Fibroblast of mammary gland (primary cell): ENCODE results near the gene TSPAN9.

Experiments used
- DNase-seq: peaks from one replicate; pipeline ENCODE4 v3.0.0-alpha.2; 2010; ENCODE audit warnings: low read depth
- H3K4me3 ChIP-seq: 2 replicates; pipeline ENCODE4 v1.5.1; 2011; ENCODE audit warnings: low read depth, mild to moderate bottlenecking, low read length, moderate library complexity; ENCODE audit not compliant: control insufficient read depth
- TF ChIP-seq, protein P1 (sequence below): conservative IDR thresholded peaks from 2 replicates; pipeline ENCODE4 v1.5.1; 2011; ENCODE audit warnings: low read depth, low read length, inconsistent platforms; ENCODE audit not compliant: control insufficient read depth, insufficient read depth

The TSPAN9 gene

DNA sequence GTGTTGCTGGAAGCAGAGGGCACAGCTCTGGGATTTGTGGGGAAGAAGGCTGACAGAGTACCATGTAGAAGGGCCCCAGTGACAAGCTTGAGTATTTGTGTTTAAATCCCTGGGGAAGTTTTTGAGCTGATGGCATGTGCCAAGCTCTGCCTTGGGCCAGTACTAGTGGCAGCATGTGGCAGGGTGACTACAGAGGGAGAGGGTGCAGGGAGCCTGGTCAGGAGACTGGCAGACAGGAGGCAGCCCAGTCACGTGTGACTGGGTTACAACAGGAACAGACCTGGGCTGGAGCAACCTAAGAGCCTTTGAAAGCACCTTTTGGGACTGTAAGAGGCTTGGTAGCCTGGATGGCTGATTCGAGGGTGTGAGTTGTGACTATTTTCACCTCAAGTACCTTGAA is 112.1 kb downstream of the TSPAN9 start:
- DNase-seq, result no peak
- H3K4me3 ChIP-seq, result no peak overlapping the region
- TF ChIP-seq, protein P1, sequence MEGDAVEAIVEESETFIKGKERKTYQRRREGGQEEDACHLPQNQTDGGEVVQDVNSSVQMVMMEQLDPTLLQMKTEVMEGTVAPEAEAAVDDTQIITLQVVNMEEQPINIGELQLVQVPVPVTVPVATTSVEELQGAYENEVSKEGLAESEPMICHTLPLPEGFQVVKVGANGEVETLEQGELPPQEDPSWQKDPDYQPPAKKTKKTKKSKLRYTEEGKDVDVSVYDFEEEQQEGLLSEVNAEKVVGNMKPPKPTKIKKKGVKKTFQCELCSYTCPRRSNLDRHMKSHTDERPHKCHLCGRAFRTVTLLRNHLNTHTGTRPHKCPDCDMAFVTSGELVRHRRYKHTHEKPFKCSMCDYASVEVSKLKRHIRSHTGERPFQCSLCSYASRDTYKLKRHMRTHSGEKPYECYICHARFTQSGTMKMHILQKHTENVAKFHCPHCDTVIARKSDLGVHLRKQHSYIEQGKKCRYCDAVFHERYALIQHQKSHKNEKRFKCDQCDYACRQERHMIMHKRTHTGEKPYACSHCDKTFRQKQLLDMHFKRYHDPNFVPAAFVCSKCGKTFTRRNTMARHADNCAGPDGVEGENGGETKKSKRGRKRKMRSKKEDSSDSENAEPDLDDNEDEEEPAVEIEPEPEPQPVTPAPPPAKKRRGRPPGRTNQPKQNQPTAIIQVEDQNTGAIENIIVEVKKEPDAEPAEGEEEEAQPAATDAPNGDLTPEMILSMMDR, result no peak

- no peak overlapping the region for H3K4me3 ChIP-seq
- TF ChIP-seq, protein P1, result no peak
- DNase-seq, result no peak
These were observed 112.9 kb downstream of the TSPAN9 start for GRCh38 chr12:3190101-3190500.

- TF ChIP-seq, protein P1, result no peak
- no peak overlapping the region for H3K4me3 ChIP-seq
- DNase-seq, result no peak
These were observed 114.3 kb downstream of the TSPAN9 start for GRCh38 chr12:3191450-3191849.

DNA sequence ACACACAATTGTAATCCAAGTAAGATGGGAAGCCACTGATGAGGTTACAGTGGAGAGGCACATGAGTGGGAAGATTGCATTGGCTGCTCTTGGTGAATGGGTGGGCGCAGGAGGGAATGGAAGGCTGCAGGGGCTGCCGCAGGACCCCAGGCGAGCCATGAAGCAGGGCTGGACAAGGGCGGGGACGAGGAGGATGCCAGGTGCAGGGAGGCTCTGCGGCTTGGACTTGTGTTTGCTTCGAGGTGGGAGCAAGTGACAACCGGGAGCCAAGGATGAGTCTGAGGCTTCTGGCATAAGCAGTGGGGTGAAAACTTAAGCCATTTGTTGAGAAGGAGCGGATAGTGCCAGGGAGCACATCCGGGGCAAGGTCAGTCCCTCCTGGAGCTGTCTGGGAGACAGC is 115.0 kb downstream of the TSPAN9 start:
- H3K4me3 ChIP-seq, result no peak overlapping the region
- DNase-seq, result no peak
- TF ChIP-seq, protein P1, result no peak

GRCh38 chr12:3193131-3193530 is 116.0 kb downstream of the TSPAN9 start:
- TF ChIP-seq, protein P1, result no peak
- H3K4me3 ChIP-seq, result no peak overlapping the region
- no peak for DNase-seq

DNA sequence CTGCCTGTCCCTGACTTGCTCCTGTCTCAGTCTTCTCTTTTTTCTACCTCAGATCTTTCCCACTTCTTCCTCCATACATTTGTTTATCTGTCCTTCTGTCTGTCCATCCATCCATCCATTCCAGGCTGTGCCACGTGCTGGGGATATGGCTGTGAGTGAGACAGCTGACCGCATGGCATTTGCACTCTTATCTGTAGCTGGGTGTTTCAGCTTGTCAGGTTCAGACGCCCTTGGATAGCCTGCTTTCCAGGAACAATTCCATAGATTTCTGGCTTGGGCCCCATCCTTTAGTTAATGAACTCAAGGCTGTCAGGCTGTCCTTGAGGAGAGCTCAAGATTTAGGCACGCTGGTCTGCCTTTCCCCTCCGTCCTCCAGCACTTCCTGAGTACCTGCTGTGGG is 116.6 kb downstream of the TSPAN9 start:
- no peak overlapping the region for H3K4me3 ChIP-seq
- TF ChIP-seq, protein P1, result no peak
- no peak for DNase-seq

- no peak for DNase-seq
- no peak overlapping the region for H3K4me3 ChIP-seq
- TF ChIP-seq, protein P1, result no peak
These were observed 118.2 kb downstream of the TSPAN9 start for GRCh38 chr12:3195337-3195736.
